Ovary (tissue), 3 donors: Measurements from ENCODE around the gene PYGB.

Experiments used
- POLR2A ChIP-seq: fragments of 450-650 bp; IDR thresholded peaks from one replicate; pipeline ENCODE4 v1.6.1; 2017; ENCODE audit warnings: antibody characterized with exemption, mild to moderate bottlenecking, moderate library complexity
- TF ChIP-seq, protein P1 (sequence below), 3 donors: fragments of 450-650 bp in 2 of 3; fragments of 200-600 bp in 1 of 3; IDR thresholded peaks; one replicate each; pipeline versions ENCODE4 v1.5.1 to v1.8.0; 2016 to 2022; ENCODE audit warnings: antibody characterized with exemption in 3 of 3, mild to moderate bottlenecking in 1 of 3
- donor health status: DM: no; HTN: no; CAD: no.

DNA sequence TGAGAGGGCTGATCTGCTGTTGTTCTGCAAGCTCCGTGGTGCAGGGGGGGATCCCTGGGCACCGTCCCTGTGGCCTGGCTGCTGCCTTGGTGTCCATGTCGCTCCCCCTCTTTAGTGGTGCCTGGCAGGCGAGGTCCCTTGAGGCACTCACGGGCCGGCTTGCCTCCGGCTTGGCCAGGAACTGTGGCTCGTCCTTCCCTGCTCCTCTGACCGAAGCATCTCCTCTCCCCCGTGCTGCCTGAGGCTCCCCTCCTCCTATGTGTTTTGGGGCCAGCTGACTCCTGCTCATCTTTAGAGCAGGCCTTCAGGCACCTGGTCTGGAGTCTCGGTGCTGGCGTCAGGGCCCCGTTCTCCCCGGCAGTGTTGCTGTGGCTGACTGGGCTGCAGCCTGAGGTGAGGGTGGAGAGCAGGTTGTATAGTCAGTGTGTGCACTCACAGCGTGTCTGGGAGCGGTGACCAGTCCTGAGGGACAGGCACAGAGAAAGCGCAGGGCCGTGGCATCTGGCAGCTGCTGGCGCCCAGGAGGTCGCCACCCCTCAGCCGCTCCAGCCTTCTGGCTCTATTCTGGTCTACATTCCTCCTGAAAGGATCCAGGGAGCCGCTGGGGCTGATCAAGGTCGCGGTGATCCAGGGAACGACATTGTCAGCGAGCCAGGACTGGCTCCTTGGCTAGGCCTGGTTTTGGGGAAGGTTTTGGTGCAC, 43.7 kb downstream of the PYGB start:
- TF ChIP-seq, protein P1, sequence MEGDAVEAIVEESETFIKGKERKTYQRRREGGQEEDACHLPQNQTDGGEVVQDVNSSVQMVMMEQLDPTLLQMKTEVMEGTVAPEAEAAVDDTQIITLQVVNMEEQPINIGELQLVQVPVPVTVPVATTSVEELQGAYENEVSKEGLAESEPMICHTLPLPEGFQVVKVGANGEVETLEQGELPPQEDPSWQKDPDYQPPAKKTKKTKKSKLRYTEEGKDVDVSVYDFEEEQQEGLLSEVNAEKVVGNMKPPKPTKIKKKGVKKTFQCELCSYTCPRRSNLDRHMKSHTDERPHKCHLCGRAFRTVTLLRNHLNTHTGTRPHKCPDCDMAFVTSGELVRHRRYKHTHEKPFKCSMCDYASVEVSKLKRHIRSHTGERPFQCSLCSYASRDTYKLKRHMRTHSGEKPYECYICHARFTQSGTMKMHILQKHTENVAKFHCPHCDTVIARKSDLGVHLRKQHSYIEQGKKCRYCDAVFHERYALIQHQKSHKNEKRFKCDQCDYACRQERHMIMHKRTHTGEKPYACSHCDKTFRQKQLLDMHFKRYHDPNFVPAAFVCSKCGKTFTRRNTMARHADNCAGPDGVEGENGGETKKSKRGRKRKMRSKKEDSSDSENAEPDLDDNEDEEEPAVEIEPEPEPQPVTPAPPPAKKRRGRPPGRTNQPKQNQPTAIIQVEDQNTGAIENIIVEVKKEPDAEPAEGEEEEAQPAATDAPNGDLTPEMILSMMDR (IDR thresholded peaks at IDR 0.05) = no peak
- TF ChIP-seq POLR2A = no peak
